ENCODE data around the gene PIKFYVE. TPM values are rescaled to one million over a fixed set of nuclear protein-coding genes. Genes with fewer than 3 reads are reported as not detected.

PIKFYVE gene
- total and polyA plus RNA-seq, 2 donors (not counting 1 experiment from before 2014, with no cell fraction given), result 20.3 to 80.9 TPM

DNA sequence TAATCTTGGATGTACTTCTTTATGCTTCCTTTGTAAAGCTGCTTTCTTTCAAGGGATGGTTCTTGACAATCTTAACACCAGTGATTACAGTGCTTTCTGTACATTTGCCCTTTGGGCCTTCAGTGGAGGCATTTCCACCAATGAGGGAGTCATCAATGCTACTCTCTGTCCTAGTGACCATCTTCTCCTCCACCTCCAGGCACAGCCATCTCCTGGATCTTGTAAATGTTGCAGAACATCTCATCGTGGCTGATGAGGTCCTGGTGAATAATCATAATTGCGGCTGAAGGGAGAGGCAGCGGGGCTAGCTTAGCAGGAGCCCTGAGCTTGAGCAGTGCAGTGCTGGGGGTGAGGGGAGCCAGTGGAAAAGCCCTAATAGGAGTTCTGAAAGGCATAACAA is 43.7 kb upstream of the PIKFYVE start:
- Histone ChIP-seq H3K79me2 (ENCODE audit: control insufficient read depth, insufficient read depth, low read length) (no peaks in the 10 kb centered on the region), H2AFZ (ENCODE audit: insufficient read depth, low read depth, low read length, poor library complexity, severe bottlenecking) (no peak overlapping the region), H3K4me3 (ENCODE audit: control extremely low read depth in 1 of 5, extremely low read depth in 1 of 5, insufficient read depth in 1 of 5, low read depth in 2 of 5, low read length in 4 of 5) (no peak overlapping the region), H3K9ac (ENCODE audit: low read length) (no peak overlapping the region), H3K27ac (ENCODE audit: low read length in 2 of 2) (no peak overlapping the region), H3K9me3 (ENCODE audit: control extremely low read depth in 1 of 3, control insufficient read depth in 2 of 3, insufficient read depth in 1 of 3, low read length in 2 of 3) (peaks cover 0 to 8% (median 0%) of the 10 kb centered on the region in 3 donors), H3K4me1 (ENCODE audit: control insufficient read depth in 2 of 2, insufficient read depth in 2 of 2, low read length in 2 of 2) (no peaks in the 10 kb centered on the region), H4K20me1 (ENCODE audit: control insufficient read depth, insufficient read depth, low read length, poor library complexity, severe bottlenecking) (no peaks in the 10 kb centered on the region), H3K36me3 (replicated peaks in 1 of 2; ENCODE audit: control extremely low read depth in 1 of 2, control insufficient read depth in 1 of 2, extremely low read depth in 1 of 2, insufficient read depth in 2 of 2, low read length in 1 of 2) (no peaks in the 10 kb centered on the region), H3K27me3 (replicated peaks in 1 of 4; ENCODE audit: control extremely low read depth in 1 of 4, control insufficient read depth in 3 of 4, insufficient read depth in 4 of 4, low read length in 3 of 4) (no peaks in the 10 kb centered on the region), H3K4me2 (replicated peaks; ENCODE audit: low read depth, low read length, poor library complexity, severe bottlenecking) (no peak overlapping the region)
- intact Hi-C loops (cut with micrococcal nuclease), result no loop called here
- no peak for DNase-seq
- no peak for ATAC-seq (ENCODE audit: low read depth)
- H3K27ac Mint-ChIP-seq, result no peak overlapping the region
- CTCF ChIA-PET, result no interaction called here
- no peak for TF ChIP-seq CTCF (IDR thresholded peaks at IDR 0.05)
- TF ChIP-seq EZH2 (IDR thresholded peaks at IDR 0.05; ENCODE audit: borderline replicate concordance, insufficient read depth, low read depth, low read length, poor library complexity, severe bottlenecking), result no peak
- no peaks in the 10 kb centered on the region for H3K9me3 Mint-ChIP-seq (ENCODE audit: insufficient read depth)
- H3K4me1 Mint-ChIP-seq, result no peaks in the 10 kb centered on the region
- H3K4me3 Mint-ChIP-seq, result no peak overlapping the region
- POLR2A ChIA-PET, result no interaction called here
- WGBS (ENCODE audit: insufficient coverage), result 97% methylated on average over 3 of the region's 3 CpGs
- peaks cover 4% of the 10 kb centered on the region for H3K27me3 Mint-ChIP-seq

- Mint-ChIP-seq H3K4me1 (no peaks in the 10 kb centered on the region), H3K27ac (no peak overlapping the region), H3K27me3 (peaks cover 4% of the 10 kb centered on the region), H3K4me3 (no peak overlapping the region), H3K9me3 (ENCODE audit: insufficient read depth) (no peaks in the 10 kb centered on the region)
- no peak overlapping the region for H2AFZ ChIP-seq (ENCODE audit: insufficient read depth, low read depth, low read length, poor library complexity, severe bottlenecking)
- ATAC-seq (ENCODE audit: low read depth) (no peak), DNase-seq (no peak)
- CTCF ChIA-PET, result no interaction called here
- no peak overlapping the region for H3K4me2 ChIP-seq (replicated peaks; ENCODE audit: low read depth, low read length, poor library complexity, severe bottlenecking)
- H3K27me3 ChIP-seq (replicated peaks in 1 of 4; ENCODE audit: control extremely low read depth in 1 of 4, control insufficient read depth in 3 of 4, insufficient read depth in 4 of 4, low read length in 3 of 4), result no peaks in the 10 kb centered on the region
- no peaks in the 10 kb centered on the region for H3K36me3 ChIP-seq (replicated peaks in 1 of 2; ENCODE audit: control extremely low read depth in 1 of 2, control insufficient read depth in 1 of 2, extremely low read depth in 1 of 2, insufficient read depth in 2 of 2, low read length in 1 of 2)
- POLR2A ChIA-PET, result no interaction called here
- no peaks in the 10 kb centered on the region for H3K79me2 ChIP-seq (ENCODE audit: control insufficient read depth, insufficient read depth, low read length)
- TF ChIP-seq EZH2 (IDR thresholded peaks at IDR 0.05; ENCODE audit: borderline replicate concordance, insufficient read depth, low read depth, low read length, poor library complexity, severe bottlenecking) (no peak), CTCF (IDR thresholded peaks at IDR 0.05) (no peak)
- peaks cover 0 to 12% (median 0%) of the 10 kb centered on the region in 3 donors for H3K9me3 ChIP-seq (ENCODE audit: control extremely low read depth in 1 of 3, control insufficient read depth in 2 of 3, insufficient read depth in 1 of 3, low read length in 2 of 3)
- no peaks in the 10 kb centered on the region for H4K20me1 ChIP-seq (ENCODE audit: control insufficient read depth, insufficient read depth, low read length, poor library complexity, severe bottlenecking)
- no peak overlapping the region for H3K9ac ChIP-seq (ENCODE audit: low read length)
- H3K4me3 ChIP-seq (ENCODE audit: control extremely low read depth in 1 of 5, extremely low read depth in 1 of 5, insufficient read depth in 1 of 5, low read depth in 2 of 5, low read length in 4 of 5), result no peak overlapping the region
- no peaks in the 10 kb centered on the region for H3K4me1 ChIP-seq (ENCODE audit: control insufficient read depth in 2 of 2, insufficient read depth in 2 of 2, low read length in 2 of 2)
- intact Hi-C loops (cut with micrococcal nuclease), result no loop called here
- H3K27ac ChIP-seq (ENCODE audit: low read length in 2 of 2), result no peak overlapping the region
- no CpG with 5 or more reads among the region's 2 CpGs for WGBS (ENCODE audit: insufficient coverage)
Observed at GRCh38 chr2:208224802-208225201, 41.3 kb upstream of the PIKFYVE start.
